GM21390 (cell line): ENCODE measurements around the gene MAST2.

Source experiments
- ATAC-seq: cut with Tn5 transposase; IDR thresholded peaks from one replicate; pipeline ENCODE4 v1.9.1; 2021; ENCODE audit not compliant: unreplicated experiment

The MAST2 gene

GRCh38 chr1:46013581-46013980 lies 210.2 kb downstream of the MAST2 start:
- no peak for ATAC-seq

- ATAC-seq: no peak
Observed at GRCh38 chr1:46017876-46018503, 214.6 kb downstream of the MAST2 start.

- no peak for ATAC-seq
Observed at GRCh38 chr1:46019348-46019747, 215.9 kb downstream of the MAST2 start.

- no peak for ATAC-seq
Observed at GRCh38 chr1:46020010-46020409, 216.6 kb downstream of the MAST2 start.

GRCh38 chr1:46021046-46021996 lies 217.9 kb downstream of the MAST2 start:
- ATAC-seq: no peak

GRCh38 chr1:46026531-46026930 lies 223.1 kb downstream of the MAST2 start:
- no peak for ATAC-seq

- no peak for ATAC-seq
Observed at GRCh38 chr1:46027788-46028573, 224.6 kb downstream of the MAST2 start.

- ATAC-seq: no peak
Observed at GRCh38 chr1:46030074-46030870, 226.9 kb downstream of the MAST2 start.

- ATAC-seq: no peak
Observed at GRCh38 chr1:46030876-46031660, 227.7 kb downstream of the MAST2 start.

GRCh38 chr1:46034601-46035516 lies 231.4 kb downstream of the MAST2 start:
- ATAC-seq: no peak

- ATAC-seq: no peak
Observed at GRCh38 chr1:46036894-46037839, 233.8 kb downstream of the MAST2 start.

GRCh38 chr1:46039571-46040052 lies 236.2 kb downstream of the MAST2 start:
- no peak for ATAC-seq

- ATAC-seq: no peak
Observed at GRCh38 chr1:46041551-46041950, 238.1 kb downstream of the MAST2 start.

GRCh38 chr1:46041974-46042373 lies 238.6 kb downstream of the MAST2 start:
- ATAC-seq: no peak

GRCh38 chr1:46043458-46044017 lies 240.1 kb downstream of the MAST2 start:
- peak; percentile 89 for ATAC-seq

GRCh38 chr1:46044116-46044515 lies 240.7 kb downstream of the MAST2 start:
- no peak for ATAC-seq

- ATAC-seq: no peak
Observed at GRCh38 chr1:46053734-46054133, 250.3 kb downstream of the MAST2 start.
